GM19328 (cell line): Measurements from ENCODE around the gene CYP26A1.
"Not testable (repeated sequence)": the region's sequence is repeated elsewhere in the genome, so short reads cannot be mapped to it uniquely, and the experiment has no call there.

ENCODE experiments used
- ATAC-seq: cut with Tn5 transposase; IDR thresholded peaks from one replicate; pipeline ENCODE4 v1.9.1; 2021; ENCODE audit warnings: mild to moderate bottlenecking, moderate library complexity; ENCODE audit not compliant: unreplicated experiment

The CYP26A1 gene

DNA sequence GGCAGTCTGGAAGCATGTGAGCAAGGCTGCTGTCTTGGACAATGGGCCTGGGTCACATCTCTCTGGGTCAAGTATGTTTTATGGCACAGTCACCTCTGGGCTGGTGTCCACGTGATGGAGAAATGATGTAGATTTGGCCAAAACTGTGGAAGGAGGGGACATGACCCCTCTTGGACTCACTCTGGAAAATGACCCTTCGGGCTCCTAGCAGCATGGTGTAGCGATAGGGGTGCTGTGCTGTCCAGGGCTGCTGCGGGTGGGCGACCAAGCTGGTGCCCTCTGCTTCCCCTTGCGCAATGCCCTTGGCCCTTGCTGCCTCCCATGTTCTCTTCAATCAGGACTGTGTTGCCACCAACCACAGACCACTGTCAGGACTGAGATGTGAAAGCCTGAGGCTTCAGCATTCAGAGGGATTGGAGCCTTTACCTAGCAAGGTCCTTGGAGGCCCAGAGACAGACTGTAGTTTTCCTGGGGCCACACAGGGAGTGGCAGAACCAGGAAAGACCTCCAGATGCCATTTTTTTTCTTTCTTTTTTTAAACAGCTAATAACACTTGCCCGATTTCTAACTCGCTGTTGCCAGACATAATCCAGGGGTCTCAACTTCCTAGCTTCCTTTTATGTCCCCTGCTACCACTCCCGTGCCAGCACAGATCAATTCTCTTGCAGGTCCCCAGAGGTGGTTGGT is 6.1 kb downstream of the CYP26A1 start:
- ATAC-seq = no peak

DNA sequence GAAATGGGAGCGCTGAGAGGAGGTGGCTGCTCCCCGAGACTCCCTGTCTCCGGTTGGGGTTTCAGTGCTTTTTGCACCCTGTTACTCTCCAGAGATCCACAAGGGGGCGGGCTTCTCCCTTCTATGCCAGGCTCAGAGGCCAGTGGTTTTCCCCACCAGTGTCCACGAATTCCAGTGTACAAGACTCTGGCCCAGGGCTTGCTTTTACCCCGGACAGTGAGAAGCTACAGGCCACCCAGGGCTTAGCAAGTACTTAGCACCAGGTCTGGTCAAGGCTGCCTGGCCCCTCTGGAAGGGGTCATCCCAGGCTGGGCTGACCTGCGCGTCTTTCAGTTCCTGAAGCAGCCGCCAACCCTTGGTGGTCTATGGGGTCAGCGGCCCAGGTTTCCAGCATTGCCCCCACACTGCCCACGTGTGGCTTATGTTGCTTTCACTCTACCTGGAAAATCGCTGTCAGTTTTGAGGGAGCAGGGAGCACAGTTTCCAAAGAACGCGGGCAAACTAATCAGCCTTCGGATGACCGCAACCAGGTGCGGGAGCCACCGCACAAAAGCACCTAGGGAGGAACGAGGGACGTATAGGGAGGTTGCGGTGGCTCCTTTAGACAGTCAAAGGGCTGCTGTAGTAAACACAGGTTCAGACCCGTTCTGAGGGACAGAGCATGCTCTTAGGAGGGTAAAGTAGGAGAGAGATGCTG is 6.8 kb downstream of the CYP26A1 start:
- ATAC-seq = no peak

- no peak for ATAC-seq
Observed at GRCh38 chr10:93081318-93081717, 7.6 kb downstream of the CYP26A1 start.

DNA sequence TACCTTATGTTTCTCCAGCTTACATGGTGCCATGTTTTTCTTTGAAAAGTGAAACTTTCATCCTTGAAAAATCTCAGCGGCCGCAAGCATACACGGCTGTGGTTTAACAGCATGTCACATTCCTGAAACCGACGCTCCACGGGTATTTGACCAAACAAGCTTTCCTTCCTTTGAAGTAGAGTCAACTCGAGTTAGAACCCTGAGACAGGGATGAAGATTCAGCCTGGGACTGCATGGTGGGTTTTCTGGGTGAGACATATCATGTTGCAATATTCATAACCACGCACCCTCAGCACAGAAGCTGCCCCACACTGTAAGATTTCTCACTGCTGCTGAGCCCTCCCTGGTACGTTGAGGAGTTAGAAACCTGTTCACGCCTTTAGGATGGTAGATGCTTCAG is 8.1 kb downstream of the CYP26A1 start:
- no peak for ATAC-seq

DNA sequence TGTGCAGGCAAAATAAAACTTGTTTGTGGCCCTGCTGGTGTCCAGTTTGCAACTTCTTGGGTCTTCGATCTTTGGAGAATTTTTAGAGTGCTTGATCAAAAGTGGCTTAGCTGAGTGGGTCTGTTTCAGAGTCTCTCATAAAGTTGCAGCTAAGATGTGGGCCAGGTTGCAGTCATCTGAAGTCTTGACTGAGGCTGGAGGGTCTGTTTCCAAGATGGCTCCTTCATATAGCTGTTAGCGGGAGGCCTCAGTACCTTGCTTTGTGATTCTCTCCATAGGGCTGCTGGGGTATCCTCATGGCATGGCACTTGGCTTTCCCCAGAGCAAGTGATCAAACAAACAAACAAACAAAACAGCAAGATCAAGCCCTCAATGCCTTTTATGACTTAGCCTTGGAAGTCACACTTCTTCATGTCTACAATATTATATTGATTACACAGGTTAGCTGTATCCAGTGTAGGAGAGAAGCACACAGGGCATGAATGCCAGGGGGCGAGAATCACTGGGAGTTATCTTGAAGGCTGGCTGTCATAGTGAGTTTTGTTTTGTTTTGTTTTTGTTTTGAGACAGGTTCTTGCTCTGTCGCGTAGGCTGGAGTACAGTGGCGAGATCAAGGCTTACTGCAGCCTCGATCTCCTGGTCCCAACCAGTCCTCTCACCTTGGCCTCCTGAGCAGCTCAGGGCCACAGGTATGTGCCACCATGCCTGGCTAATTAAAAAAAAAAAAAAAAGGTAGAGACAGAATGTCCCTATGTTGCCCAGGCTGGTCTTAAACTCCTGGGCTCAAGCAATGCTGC is 10.2 kb downstream of the CYP26A1 start:
- no peak for ATAC-seq

DNA sequence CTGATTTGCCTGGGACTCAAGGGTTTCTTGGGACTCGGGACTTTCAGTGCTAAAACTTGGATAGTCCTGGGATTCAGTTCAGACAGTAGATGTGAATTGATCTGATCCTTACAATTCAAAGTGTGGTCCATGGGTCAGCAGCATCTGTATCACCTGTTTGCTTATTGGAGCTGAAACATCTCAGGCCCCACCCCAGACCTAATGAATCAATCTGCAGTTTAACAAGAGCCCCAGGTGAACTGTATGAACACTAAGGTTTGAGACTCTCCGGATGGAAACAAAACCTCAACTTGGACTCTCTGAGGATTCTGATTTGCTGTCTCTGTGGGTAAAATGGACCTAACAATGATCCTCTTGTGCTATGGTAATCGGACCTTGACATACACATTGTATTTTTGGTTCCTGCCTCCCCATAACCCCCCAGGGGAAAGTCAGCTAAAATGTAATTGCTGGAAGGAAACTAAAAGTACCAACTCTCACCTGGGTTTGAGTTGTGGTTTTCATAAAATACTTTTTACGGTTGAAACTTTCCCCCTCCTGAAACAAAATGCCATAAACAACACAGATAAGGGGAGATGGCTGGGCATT is 11.7 kb downstream of the CYP26A1 start:
- ATAC-seq = no peak

DNA sequence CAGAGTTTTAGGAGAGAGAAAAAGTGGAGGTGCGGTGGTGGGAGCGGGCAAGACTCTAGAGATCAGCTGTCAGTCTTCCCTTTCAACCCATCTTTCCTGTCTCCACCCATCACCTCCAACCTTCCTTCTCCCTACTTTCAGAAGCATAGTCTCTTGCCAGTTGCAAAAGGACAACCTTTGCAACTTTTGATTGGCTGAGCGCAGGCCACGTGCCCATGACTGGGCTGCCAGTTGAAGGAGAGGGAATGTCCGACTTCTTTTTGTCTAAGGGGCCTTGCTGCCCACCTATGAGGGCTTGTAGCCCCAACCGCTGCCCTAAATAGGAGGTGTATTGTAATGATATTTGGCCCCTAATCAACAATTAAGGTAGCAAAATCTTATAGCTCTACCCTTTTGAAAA is 12.6 kb downstream of the CYP26A1 start:
- no peak for ATAC-seq

GRCh38 chr10:93087846-93088245 is 14.2 kb downstream of the CYP26A1 start:
- no peak for ATAC-seq

DNA sequence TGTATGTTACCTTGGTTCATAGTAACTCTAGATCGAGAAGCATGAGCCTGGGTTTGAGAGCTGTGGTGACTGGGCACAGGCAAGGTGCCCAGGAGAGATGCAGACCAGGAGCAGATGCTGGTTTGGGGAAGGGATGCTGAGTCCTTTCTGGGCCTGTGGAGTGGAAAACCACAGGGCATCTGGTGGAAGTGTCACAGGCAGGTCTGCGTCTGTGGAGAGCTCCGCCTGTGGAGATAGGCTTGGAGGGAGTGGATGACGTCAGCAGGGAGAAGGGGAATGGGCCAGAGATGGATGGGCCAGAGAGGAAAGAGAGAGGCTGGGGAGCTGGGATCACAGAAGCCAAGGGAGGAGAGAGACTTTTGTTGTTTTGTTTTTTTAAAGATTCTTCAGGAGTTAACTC is 14.8 kb downstream of the CYP26A1 start:
- no peak for ATAC-seq

GRCh38 chr10:93090619-93091018 is 16.9 kb downstream of the CYP26A1 start:
- ATAC-seq = no peak

GRCh38 chr10:93091960-93092359 is 18.3 kb downstream of the CYP26A1 start:
- ATAC-seq = no peak

GRCh38 chr10:93095225-93095624 is 21.5 kb downstream of the CYP26A1 start:
- no peak for ATAC-seq

DNA sequence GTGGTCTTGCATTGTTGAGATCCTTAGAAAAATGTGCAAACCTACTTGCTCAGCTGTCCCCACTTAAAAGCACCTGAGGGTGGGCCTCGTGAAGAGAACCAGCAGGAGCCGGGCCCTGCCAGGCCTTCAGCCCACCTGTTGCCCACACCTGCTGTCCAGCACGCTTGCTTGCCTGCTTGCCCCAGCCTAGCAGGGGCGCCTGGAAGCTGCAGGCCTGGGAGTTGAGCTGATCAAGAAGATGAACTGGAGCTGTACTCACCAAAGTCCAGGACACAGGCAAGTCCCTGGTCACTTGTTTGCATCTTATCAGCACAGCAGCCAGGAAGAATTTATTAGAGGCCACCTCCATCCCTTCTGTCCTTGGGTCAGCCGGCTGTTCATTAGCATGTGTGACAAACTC is 23.2 kb downstream of the CYP26A1 start:
- ATAC-seq = no peak

DNA sequence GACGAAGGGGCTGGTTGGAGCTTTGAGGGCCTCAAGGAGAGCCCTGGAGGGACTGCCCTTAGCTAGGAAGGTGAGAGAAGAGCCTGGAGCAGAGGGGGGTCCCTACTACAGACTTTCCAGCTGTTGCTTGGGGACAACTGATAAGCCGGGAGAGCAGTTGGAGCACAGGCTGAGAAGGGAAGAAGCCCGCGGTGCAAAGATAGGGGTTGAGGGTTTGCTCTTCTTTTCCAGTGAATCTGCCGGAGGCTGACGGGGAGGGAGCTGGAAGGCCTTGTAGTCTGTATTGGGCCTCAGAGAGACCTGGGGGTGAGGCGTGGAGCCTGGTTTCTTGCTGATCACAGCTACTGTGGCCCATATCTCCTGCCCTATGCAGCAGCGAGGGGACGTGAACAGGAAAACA is 23.7 kb downstream of the CYP26A1 start:
- no peak for ATAC-seq

DNA sequence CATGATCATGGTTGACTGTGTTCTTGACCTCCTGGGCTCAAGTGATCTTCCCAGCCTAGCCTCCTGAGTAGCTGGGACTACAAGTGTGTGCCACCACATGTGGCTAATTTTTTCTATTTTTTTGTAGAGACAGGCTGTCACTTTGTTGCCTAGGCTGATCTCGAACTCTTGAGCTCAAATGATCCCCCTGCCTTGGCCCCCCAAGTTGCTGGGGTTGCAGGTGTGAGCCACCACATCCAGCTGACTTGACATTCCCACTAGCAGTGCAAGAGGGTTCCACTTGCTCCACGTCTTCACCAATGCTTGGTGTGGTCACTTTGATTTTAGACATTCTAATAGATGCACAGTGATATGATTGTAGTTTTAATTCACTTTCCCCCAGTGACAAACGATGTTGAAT is 25.1 kb downstream of the CYP26A1 start:
- ATAC-seq = no peak

GRCh38 chr10:93099670-93100069 is 26.0 kb downstream of the CYP26A1 start:
- no peak for ATAC-seq

DNA sequence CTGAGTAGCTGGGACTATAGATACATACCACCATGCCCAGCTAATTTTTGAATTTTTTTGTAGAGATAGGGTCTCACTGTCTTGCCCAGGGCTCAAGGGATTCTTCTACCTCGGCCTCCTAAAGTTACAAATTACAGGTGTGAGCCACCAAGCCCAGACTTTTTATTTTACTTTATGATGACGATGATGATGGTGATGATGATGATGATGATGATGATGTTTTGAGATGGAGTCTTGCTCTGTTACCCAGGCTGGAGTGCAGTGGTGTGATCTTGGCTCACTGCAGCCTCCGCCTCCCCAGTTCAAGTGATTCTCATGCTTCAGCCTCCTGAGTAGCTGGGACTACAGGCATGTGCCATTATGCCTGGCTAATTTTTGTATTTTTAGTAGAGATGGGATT is 27.5 kb downstream of the CYP26A1 start:
- ATAC-seq = not testable (repeated sequence)

- ATAC-seq = no peak
Observed at GRCh38 chr10:93103953-93104352, 30.3 kb downstream of the CYP26A1 start.

- no peak for ATAC-seq
Observed at GRCh38 chr10:93106631-93107072, 33.0 kb downstream of the CYP26A1 start.

GRCh38 chr10:93110472-93111146 is 36.9 kb downstream of the CYP26A1 start:
- peak; percentile 71 for ATAC-seq

DNA sequence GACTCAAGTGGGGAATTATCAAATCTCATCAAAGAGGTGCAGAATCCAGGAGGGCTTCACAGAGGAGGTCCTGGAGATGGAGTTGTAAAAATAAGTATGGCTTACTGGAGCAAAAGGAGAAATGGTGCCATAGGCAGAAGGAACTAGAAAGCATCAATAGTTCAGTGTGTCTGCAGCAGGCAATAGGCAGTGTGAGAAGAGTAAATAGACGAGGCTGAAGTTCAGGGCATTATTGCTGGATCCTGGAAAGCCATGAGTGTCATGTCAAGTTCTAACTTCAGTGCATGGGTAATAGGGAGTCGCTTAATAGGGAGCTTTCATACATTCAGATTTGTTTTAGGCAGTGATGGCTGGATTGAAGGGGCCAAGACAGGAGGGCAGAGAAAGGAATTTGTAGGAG is 39.3 kb downstream of the CYP26A1 start:
- ATAC-seq = no peak
